A549 (cell line): ENCODE measurements around the gene MYO1D.

Experiments
- CTCF ChIP-seq: fragments of >200 bp; sonication (Bioruptor Twin); formaldehyde crosslinking; IDR thresholded peaks from 3 replicates; pipeline ENCODE4 v1.5.1; 2016
- REST ChIP-seq: fragments of 200-600 bp; sonication (generic); IDR thresholded peaks from 2 replicates; pipeline ENCODE4 v1.6.1; 2016; ENCODE audit warnings: antibody characterized with exemption, mild to moderate bottlenecking, moderate library complexity

- no peak for TF ChIP-seq REST
- TF ChIP-seq CTCF: no peak
Observed at GRCh38 chr17:32684087-32684958, 192.6 kb downstream of the MYO1D start.
